Keratinocyte (primary cell): ENCODE data around the gene KCNK7.

ENCODE experiments used
- EZH2 ChIP-seq: IDR thresholded peaks from one replicate; pipeline ENCODE4 v1.6.1; 2012; ENCODE audit warnings: inconsistent platforms, mild to moderate bottlenecking, low read length, moderate library complexity
- TF ChIP-seq, protein P1 (sequence below), 3 experiments: IDR thresholded peaks in 1 of 3; conservative IDR thresholded peaks in 1 of 3; optimal IDR thresholded peaks in 1 of 3; 2 replicates in 2 of 3; 3 replicates in 1 of 3; pipeline versions ENCODE3 to v1.5.1; 2011; ENCODE audit warnings: low read length in 3 of 3, mild to moderate bottlenecking in 3 of 3, moderate library complexity in 2 of 3, control low read depth in 1 of 3, inconsistent platforms in 1 of 3; ENCODE audit not compliant: insufficient read depth in 2 of 3; ENCODE audit errors: extremely low read depth in 1 of 3

DNA sequence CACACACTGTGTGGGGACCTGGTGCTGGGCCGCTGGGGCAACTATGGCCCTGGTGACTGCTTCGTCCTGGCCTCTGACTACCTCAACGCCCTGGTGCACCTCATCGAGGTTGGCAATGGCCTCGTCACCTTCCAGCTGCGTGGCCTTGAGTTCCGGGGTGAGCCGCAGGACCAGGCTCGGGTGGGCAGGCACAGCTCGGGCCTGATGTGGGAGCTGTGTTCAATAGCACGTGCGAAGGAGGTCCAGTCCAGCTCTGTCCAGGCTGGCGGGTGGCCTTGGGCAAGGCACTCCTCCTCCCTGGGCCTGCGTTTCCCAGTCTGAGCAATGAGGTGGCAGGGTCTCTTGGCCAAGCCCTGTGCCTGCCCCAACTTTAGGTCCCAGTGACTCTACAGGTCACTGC lies 34.0 kb upstream of the KCNK7 start:
- TF ChIP-seq, protein P1, sequence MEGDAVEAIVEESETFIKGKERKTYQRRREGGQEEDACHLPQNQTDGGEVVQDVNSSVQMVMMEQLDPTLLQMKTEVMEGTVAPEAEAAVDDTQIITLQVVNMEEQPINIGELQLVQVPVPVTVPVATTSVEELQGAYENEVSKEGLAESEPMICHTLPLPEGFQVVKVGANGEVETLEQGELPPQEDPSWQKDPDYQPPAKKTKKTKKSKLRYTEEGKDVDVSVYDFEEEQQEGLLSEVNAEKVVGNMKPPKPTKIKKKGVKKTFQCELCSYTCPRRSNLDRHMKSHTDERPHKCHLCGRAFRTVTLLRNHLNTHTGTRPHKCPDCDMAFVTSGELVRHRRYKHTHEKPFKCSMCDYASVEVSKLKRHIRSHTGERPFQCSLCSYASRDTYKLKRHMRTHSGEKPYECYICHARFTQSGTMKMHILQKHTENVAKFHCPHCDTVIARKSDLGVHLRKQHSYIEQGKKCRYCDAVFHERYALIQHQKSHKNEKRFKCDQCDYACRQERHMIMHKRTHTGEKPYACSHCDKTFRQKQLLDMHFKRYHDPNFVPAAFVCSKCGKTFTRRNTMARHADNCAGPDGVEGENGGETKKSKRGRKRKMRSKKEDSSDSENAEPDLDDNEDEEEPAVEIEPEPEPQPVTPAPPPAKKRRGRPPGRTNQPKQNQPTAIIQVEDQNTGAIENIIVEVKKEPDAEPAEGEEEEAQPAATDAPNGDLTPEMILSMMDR (optimal IDR thresholded peaks at IDR 0.05 in 1 of 3, IDR thresholded peaks at IDR 0.05 in 1 of 3, conservative IDR thresholded peaks at IDR 0.05 in 1 of 3; ENCODE audit: extremely low read depth in 1 of 3, insufficient read depth in 2 of 3, low read length in 3 of 3): no peak
- no peak for TF ChIP-seq EZH2
